RWPE1 (cell line): Measurements from ENCODE around the gene NELFB.

ENCODE experiments used
- CTCF ChIA-PET: fragments of 350-600 bp; sonication (Branson Sonifier 250); formaldehyde crosslinking; extraction: SDS; loops from one replicate; lab custom pipeline; 2021; lab: Yijun Ruan, JAX
- POLR2A ChIA-PET: fragments of 400-600 bp; formaldehyde crosslinking; extraction: SDS; loops from one replicate; lab custom pipeline; 2020; ENCODE audit warnings: antibody characterized with exemption; ENCODE audit not compliant: low non-redundant PET; lab: Yijun Ruan, JAX
- DNase-seq: peaks from one replicate; pipeline ENCODE4 v3.0.0; 2012; ENCODE audit warnings: low spot score
- H3K27ac ChIP-seq: fragments of 450-650 bp; 2 replicates; pipeline ENCODE4 v1.5.1; 2017
- CTCF ChIP-seq: fragments of 450-650 bp; conservative IDR thresholded peaks from 2 replicates; pipeline ENCODE4 v1.5.1; 2017; ENCODE audit warnings: low read depth, mild to moderate bottlenecking

The NELFB gene

GRCh38 chr9:137229903-137230704 is 25.0 kb upstream of the NELFB start:
- no peak for DNase-seq
- CTCF ChIA-PET, result interaction anchor here (0.6 to 0.9 kb wide), 2 partner anchors 41 to 100 kb away, joined by 3 read pairs; partner anchors contain the start of gene SSNA1
- no peak overlapping the region for H3K27ac ChIP-seq
- POLR2A ChIA-PET, result interaction anchor here (0.8 kb wide), 1 partner anchor 11 kb away, joined by 4 read pairs; the partner anchor contains the start of gene TUBB4B
- no peak for TF ChIP-seq CTCF

GRCh38 chr9:137230705-137231371 is 24.3 kb upstream of the NELFB start, which contains the start of gene SLC34A3:
Gene SLC34A3 (plus strand): TSS chr9:137230901. CDS start chr9:137231703, 802 bp downstream.
- TF ChIP-seq CTCF, result no peak
- ChIA-PET POLR2A (no interaction called here), CTCF (interaction anchor here (0.6 to 1.4 kb wide), 2 partner anchors 10 to 100 kb away, joined by 3 read pairs; partner anchors contain the start of gene TUBB4B)
- DNase-seq, result no peak
- H3K27ac ChIP-seq, result no peak within 1 kb of the TSS

GRCh38 chr9:137231372-137232039 is 23.6 kb upstream of the NELFB start:
- TF ChIP-seq CTCF, result no peak
- no peak for DNase-seq
- H3K27ac ChIP-seq, result no peak overlapping the region
- CTCF ChIA-PET, result interaction anchor here (0.6 to 1.4 kb wide), 2 partner anchors 9 to 112 kb away, joined by 3 read pairs; partner anchors contain the start of gene TUBB4B
- POLR2A ChIA-PET, result no interaction called here

- no peak overlapping the region for H3K27ac ChIP-seq
- no peak for TF ChIP-seq CTCF
- CTCF ChIA-PET, result interaction anchor here (0.6 to 1.4 kb wide), 2 partner anchors 8 to 112 kb away, joined by 3 read pairs; partner anchors contain the start of gene TUBB4B
- POLR2A ChIA-PET, result no interaction called here
- no peak for DNase-seq
Observed at GRCh38 chr9:137232101-137232500, 23.0 kb upstream of the NELFB start.

GRCh38 chr9:137232510-137232909 is 22.6 kb upstream of the NELFB start:
- H3K27ac ChIP-seq, result no peak overlapping the region
- TF ChIP-seq CTCF, result no peak
- ChIA-PET POLR2A (interaction anchor here (0.5 kb wide), 1 partner anchor 24 kb away, joined by 3 read pairs; no protein-coding TSS in a partner anchor), CTCF (interaction anchor here (1.4 kb wide), 1 partner anchor 8 kb away, joined by 3 read pairs; the partner anchor contains the start of gene TUBB4B)
- no peak for DNase-seq
